Activated CD8-positive, alpha-beta memory T cell treated with anti-CD3 and anti-CD28 coated beads, Interleukin-2, amount 50 U/mL, for 48 hours (primary cell): ENCODE results near the gene NISCH.
"Not testable (repeated sequence)": the region's sequence is repeated elsewhere in the genome, so short reads cannot be mapped to it uniquely, and the experiment has no call there.

ENCODE experiments used
- DNase-seq: peaks from one replicate; pipeline ENCODE4 v3.0.0-alpha.2; 2020

Gene NISCH

DNA sequence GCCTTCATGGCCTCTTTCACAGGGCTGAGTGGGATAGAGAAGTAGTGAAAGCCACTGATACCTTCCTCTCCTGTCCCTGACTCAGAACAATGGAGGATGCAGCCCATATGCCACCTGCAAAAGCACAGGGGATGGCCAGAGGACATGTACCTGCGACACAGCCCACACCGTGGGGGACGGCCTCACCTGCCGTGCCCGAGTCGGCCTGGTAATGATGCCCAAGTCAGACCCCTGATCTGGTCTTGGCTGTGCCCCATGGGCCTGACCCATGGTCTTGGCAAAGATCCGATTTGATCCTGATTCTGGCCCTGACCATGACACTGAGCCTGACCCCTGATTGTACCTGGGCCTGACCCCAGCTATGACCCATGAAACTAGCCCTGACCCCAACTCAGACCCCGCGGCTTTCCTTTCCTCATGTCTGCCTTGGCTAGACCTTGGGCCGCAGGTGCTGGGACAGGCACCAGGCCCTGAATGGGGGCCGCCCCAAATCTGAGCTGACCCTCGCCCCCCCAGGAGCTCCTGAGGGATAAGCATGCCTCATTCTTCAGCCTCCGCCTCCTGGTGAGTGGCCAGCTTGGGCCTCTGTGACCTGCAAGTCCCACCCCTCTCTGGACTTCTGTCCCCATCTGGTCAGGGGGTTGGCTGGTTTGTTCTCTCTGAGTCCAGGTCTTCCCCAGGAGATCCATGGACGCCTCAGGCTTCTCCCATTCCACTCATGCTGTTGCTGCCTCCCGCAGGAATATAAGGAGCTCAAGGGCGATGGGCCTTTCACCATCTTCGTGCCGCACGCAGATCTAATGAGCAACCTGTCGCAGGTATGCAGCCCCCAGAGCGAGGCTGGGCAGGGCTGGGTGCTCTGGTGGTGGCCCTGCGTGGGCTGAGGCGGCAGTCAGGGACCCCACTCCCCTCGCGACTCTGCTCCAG lies 62.7 kb downstream of the NISCH start:
- DNase-seq: no peak

DNA sequence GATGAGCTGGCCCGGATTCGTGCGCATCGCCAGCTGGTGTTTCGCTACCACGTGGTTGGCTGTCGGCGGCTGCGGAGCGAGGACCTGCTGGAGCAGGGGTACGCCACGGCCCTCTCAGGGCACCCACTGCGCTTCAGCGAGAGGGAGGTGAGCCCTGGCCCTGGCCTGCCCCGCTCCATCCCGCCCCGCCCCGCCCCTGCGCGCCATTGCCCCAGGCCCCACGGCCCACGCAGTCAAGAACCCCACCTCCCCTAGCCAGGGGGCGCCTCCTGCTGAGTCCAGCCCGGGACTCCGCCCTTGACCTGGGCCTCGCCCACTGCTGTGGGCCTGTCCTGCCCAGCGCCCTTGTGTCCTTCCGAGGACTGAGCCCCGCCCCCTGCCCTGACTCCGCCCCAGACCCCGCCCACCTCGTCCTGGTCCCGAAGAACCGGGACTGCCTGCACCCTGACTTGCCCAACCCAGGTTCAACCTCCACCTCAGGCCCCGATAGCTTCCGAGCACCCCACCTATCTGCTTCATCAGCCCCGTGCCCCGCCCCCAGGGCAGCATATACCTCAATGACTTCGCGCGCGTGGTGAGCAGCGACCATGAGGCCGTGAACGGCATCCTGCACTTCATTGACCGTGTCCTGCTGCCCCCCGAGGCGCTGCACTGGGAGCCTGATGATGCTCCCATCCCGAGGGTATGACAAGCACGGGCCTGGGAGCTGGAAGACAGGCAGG lies 63.5 kb downstream of the NISCH start:
- DNase-seq: no peak

GRCh38 chr3:52519445-52520140 lies 64.2 kb downstream of the NISCH start:
- no peak for DNase-seq

- no peak for DNase-seq
Measured at GRCh38 chr3:52520141-52520667, 64.8 kb downstream of the NISCH start.

DNA sequence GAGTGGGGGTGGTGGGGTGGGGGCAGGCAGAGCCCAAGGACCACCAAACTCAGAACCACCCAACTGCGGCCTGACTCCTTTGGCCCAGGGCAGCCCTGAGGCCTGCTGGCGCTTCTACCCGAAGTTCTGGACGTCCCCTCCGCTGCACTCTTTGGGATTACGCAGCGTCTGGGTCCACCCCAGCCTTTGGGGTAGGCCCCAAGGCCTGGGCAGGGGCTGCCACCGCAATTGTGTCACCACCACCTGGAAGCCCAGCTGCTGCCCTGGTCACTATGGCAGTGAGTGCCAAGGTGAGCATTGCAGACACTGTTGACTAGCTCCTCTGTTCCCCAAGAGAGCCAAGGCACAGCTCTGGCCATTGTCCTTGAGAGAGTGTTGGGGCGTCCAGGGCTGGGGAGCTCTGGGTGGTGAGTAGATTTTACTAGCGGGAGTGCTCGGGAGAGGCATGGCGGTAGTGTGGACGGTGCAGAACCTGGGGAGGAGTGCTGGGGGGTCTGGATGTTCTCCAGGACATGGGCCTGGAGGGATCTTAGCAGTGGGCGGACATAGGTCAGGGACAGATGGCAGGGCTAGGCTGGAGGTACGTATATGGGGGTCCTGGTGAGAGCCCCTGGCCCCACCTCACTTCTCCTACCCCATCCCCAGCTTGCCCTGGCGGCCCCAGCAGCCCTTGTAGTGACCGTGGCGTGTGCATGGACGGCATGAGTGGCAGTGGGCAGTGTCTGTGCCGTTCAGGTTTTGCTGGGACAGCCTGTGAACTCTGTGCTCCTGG lies 65.5 kb downstream of the NISCH start:
- no peak for DNase-seq

DNA sequence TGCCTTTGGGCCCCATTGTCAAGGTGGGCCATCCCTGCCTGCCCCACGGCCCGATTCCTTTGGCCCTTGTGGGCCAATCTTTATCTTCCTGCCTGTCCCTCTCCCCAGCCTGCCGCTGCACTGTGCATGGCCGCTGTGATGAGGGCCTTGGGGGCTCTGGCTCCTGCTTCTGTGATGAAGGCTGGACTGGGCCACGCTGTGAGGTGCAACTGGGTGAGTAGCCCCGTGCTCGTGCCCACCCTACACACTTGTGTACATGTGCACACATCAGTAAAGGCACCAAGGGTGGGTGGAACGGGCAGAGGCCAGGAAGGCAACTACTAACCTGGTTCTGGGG lies 66.1 kb downstream of the NISCH start:
- DNase-seq: no peak

- DNase-seq: no peak
Measured at GRCh38 chr3:52521881-52522650, 66.7 kb downstream of the NISCH start.

- DNase-seq: no peak
Measured at GRCh38 chr3:52522651-52523251, 67.3 kb downstream of the NISCH start.

DNA sequence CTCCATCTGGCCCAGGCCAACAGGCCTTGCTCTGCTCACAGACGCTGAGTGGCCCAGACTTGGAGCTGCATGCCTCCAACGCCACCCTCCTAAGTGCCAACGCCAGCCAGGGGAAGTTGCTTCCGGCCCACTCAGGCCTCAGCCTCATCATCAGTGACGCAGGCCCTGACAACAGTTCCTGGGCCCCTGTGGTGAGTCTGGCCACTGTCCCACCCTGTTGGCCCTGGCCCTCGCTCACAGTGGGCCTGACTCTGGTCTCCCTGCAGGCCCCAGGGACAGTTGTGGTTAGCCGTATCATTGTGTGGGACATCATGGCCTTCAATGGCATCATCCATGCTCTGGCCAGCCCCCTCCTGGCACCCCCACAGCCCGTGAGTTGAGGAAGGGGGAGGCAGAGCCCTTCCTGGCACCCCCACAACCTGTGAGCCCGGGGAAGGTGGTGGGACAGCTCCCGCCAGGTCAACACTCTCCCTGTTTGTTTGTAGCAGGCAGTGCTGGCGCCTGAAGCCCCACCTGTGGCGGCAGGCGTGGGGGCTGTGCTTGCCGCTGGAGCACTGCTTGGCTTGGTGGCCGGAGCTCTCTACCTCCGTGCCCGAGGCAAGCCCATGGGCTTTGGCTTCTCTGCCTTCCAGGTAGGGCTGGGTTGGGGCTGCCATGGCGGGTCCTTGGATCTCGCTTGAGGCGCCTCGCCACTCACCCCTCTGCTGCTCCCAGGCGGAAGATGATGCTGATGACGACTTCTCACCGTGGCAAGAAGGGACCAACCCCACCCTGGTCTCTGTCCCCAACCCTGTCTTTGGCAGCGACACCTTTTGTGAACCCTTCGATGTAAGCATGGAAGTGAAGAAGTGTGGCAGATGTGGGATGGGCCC lies 68.2 kb downstream of the NISCH start:
- DNase-seq: no peak

DNA sequence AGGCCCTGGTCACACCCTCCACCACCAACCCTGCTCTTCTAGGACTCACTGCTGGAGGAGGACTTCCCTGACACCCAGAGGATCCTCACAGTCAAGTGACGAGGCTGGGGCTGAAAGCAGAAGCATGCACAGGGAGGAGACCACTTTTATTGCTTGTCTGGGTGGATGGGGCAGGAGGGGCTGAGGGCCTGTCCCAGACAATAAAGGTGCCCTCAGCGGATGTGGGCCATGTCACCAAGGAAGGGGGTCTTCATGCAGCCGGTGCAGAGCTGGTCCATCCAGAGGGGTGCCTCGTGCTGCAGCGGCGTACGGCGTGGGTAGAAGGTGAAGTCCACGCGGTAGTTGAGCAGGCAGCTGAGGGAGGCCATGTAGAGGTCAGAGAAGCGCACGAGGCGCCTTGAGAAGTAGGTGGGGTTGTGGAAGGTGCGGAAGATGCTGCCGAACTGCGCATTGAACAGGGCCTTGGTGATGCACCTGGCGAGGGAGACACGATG lies 68.9 kb downstream of the NISCH start:
- no peak for DNase-seq

- no peak for DNase-seq
Measured at GRCh38 chr3:52524752-52525679, 69.6 kb downstream of the NISCH start.

DNA sequence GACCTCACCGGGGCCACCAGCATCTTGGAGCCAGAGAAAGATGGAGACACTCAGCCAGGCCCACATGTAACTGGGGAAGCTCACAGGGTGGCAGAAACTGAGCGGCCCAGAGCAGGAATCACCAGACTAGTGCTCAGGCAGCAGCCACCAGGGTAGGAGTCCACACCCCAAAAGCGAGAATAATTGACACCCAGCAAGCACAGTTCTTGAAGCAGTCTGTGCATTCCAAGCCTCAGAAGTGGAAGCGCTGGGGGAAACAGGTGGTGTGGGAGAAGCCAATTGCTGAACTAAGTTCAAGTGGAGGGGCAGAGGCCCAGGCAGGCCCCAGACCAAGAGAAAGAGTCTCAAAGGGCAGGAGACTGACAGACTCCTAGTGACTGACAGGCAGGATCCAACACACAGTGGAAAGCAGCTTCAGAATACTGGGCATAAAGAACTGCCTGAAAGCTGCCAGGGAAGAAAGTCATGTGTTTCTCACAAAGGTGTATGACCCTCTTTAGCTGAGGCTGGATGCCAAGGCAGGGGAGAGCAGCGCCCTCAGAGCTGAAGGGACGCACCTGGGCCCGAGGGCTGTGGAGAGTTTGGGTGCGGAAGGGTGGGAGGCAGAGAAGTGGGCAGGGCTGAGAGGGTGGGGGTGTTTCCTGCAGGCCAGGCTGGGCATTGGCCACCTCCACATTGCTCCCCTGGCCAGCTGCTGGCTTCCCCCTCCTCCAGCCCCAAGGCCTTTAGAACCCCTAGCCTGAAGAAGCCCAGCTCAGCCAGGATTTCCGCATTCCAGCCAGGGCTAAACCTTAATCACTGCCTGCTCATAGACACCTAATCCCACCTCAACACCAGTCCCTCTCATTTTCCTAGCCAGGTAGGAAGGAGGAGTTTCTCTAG lies 70.5 kb downstream of the NISCH start:
- no peak for DNase-seq

DNA sequence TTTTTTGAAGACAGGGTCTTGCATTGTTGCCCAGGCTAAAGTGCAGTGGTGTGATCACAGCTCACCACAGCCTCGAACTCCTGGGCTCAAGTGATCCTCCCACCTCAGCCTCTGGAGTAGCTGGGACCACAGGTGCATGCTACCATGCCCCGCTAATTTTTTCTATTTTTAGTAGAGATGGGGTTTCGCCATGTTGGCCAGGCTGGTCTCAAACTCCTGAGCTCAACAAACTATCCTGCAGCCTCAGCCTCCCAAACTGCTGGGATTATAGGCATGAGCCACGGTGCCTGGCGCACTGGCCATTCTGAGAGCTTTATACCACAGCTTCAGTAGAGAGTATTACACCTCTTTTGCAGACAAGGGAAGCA lies 71.3 kb downstream of the NISCH start:
- not testable (repeated sequence) for DNase-seq

- no peak for DNase-seq
Measured at GRCh38 chr3:52527039-52527731, 71.8 kb downstream of the NISCH start.

GRCh38 chr3:52527732-52528585 lies 72.6 kb downstream of the NISCH start:
- no peak for DNase-seq
